ENCODE measurements around the gene KIAA1191. TPM values are rescaled to one million over a fixed set of nuclear protein-coding genes. Genes with fewer than 3 reads are reported as not detected.

The KIAA1191 gene
- total and polyA plus RNA-seq, 2 experiments from 2014 or later = 98.3 to 110 TPM

MicroRNAs within 50 kb of the gene (microRNA counts, 767-probe panel; counts per million panel counts)
- not detected for microRNA hsa-miR-1271-5p

Small RNAs within 50 kb of the gene (microRNA-seq; reads per million reads assigned to microRNA genes)
- gene MIR1271 = 11.2 reads per million, percentile 26 among the genes with 10 or more reads in this experiment

Small RNAs within 50 kb of the gene (small RNA-seq; reads per million reads assigned to genes)
- 5.1 reads per million, percentile 93 among the genes with 10 or more reads in this experiment for gene MIR1271

Other genes starting within 250 kb of the KIAA1191 start
- gene SIMC1, start 123.3 kb downstream of the KIAA1191 start, total RNA-seq = 27.0 and 34.7 TPM in 2 replicates
- 37.6 and 44.2 TPM in 2 replicates for gene SIMC1, start 123.3 kb downstream of the KIAA1191 start, polyA plus RNA-seq
- 6.7 and 8.9 TPM in 2 replicates for gene ARL10, start 3.7 kb upstream of the KIAA1191 start, total RNA-seq
- 2.5 and 4.4 TPM in 2 replicates for gene ARL10, start 3.7 kb upstream of the KIAA1191 start, polyA plus RNA-seq
- 22.9 and 25.6 TPM in 2 replicates for gene NOP16, start 26.8 kb upstream of the KIAA1191 start, total RNA-seq
- gene NOP16, start 26.8 kb upstream of the KIAA1191 start, polyA plus RNA-seq = 64.0 and 82.3 TPM in 2 replicates
- 109 and 161 TPM in 2 replicates for gene HIGD2A, start 27.0 kb upstream of the KIAA1191 start, total RNA-seq
- 222 and 224 TPM in 2 replicates for gene HIGD2A, start 27.0 kb upstream of the KIAA1191 start, polyA plus RNA-seq
- 131 and 139 TPM in 2 replicates for gene CLTB, start 54.8 kb upstream of the KIAA1191 start, total RNA-seq
- gene CLTB, start 54.8 kb upstream of the KIAA1191 start, polyA plus RNA-seq = 284 and 289 TPM in 2 replicates
- gene FAF2, start 86.6 kb upstream of the KIAA1191 start, total RNA-seq = 63.1 and 66.4 TPM in 2 replicates
- gene FAF2, start 86.6 kb upstream of the KIAA1191 start, polyA plus RNA-seq = 43.0 and 47.3 TPM in 2 replicates
- 9.5 and 13.0 TPM in 2 replicates for gene RNF44, start 175.6 kb upstream of the KIAA1191 start, total RNA-seq
- gene RNF44, start 175.6 kb upstream of the KIAA1191 start, polyA plus RNA-seq = 17.4 and 19.6 TPM in 2 replicates
- gene CDHR2, start 187.6 kb upstream of the KIAA1191 start, total RNA-seq = 24.8 and 29.8 TPM in 2 replicates
- 16.3 and 28.3 TPM in 2 replicates for gene CDHR2, start 187.6 kb upstream of the KIAA1191 start, polyA plus RNA-seq
- gene GPRIN1, start 248.4 kb upstream of the KIAA1191 start, total RNA-seq = 1.4 and 1.6 TPM in 2 replicates
- 2.2 and 3.9 TPM in 2 replicates for gene GPRIN1, start 248.4 kb upstream of the KIAA1191 start, polyA plus RNA-seq